Stimulated activated CD4-positive, alpha-beta T cell treated with anti-CD3 and anti-CD28 coated beads, Interleukin-15, amount 100 ng/mL, for 24 hours (primary cell): Measurements from ENCODE around the gene GABRP.
"Not testable (repeated sequence)": the region's sequence is repeated elsewhere in the genome, so short reads cannot be mapped to it uniquely, and the experiment has no call there.

Experiments
- DNase-seq: peaks from one replicate; pipeline ENCODE4 v3.0.0-alpha.2; 2020

Gene GABRP, protein sequence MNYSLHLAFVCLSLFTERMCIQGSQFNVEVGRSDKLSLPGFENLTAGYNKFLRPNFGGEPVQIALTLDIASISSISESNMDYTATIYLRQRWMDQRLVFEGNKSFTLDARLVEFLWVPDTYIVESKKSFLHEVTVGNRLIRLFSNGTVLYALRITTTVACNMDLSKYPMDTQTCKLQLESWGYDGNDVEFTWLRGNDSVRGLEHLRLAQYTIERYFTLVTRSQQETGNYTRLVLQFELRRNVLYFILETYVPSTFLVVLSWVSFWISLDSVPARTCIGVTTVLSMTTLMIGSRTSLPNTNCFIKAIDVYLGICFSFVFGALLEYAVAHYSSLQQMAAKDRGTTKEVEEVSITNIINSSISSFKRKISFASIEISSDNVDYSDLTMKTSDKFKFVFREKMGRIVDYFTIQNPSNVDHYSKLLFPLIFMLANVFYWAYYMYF

DNA sequence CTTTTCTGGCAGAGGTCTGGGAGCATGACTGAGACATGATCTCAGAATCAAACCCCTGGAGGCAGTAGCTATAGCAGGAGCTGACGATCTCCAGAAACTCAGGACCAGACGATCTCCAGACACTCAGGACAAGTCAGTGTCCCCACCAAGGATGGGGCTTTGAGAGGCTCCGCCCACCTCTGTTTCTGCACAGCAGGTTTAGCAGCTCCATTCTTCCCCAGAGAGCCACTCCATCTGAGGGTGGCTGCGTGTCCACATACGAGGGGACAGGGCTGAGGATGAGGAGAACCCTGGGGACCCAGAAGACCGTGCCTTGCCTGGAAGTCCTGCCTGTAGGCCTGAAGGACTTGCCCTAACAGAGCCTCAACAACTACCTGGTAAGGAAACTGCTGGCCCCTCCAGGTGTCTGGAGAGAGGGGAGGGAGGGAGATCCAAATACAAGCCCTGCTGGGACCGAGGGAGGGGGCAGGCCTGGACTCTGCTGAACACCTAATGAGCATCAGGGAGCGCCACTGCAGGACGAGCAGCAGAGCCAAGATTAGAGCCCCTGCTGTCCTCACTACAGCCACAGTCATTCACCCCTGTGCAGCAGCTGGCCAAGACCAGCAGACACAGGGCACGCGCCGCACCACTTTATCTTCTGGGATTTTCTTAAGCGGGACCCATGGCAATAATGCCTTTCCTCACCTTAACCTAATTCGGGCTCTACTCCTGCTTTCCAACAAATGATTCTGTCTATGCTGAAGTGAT is at the start of gene GABRP:
TSS of gene GABRP (plus strand) at position 228 of the 750 bp plus-strand sequence. CDS start 4,891 bp downstream, outside the sequence.
- DNase-seq = no peak

DNA sequence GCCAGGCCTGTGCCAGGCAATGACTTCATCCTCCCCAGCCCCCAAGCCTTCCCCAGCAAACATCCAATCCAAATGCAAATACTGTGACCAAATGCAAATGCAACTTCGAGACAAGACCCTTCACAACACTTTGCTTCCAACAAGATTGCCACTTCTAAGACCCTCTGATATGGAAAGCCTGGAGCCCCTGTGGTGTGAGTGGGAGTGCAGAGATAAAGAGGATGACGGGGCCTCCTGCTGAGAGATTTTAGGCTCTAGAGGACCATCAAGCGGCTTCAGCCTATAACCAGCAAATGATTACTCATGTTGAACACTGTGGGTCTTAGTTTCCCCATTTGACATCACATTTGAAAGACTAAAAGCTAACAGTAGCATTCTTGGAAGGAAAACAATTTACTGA is 46.6 kb upstream of the GABRP start:
- DNase-seq = no peak

DNA sequence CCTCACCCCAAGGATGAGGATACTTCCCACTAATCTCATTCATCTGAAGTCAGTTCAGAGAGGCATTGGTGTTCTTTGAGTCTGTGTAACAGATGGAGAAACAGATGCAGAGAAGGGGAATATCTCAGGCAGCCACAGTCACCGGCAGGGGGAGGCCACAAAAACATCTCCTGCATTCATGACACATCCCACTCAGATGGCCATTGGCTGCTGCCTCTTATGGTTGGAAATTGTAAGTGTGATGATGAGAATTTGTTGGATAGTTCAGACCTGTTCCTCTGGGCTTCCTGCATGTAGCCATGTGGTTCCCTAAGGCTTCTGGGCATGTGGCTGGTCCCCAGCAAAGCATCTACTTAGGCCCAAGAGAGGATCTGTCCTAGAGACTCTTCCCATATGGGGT is 45.9 kb upstream of the GABRP start:
- no peak for DNase-seq

DNA sequence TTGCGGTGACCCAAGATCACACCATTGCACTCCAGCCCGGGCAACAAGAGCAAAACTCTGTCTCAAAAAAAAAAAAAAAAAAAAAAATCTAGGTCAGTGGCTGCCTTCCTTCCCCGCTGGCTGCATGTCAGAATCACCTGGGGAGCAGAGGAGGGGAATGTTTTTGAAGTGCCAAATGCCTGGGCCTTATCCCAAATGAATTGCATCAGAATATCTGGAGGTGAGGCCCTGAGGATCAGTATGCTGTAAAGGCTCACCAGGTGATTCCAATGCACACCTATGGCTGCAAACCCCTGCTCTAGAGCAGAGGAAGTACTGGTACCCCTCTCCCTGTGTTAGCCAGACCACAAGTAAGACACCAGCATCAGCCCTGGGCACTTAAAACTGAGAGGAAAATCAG is 44.7 kb upstream of the GABRP start:
- DNase-seq = no peak

DNA sequence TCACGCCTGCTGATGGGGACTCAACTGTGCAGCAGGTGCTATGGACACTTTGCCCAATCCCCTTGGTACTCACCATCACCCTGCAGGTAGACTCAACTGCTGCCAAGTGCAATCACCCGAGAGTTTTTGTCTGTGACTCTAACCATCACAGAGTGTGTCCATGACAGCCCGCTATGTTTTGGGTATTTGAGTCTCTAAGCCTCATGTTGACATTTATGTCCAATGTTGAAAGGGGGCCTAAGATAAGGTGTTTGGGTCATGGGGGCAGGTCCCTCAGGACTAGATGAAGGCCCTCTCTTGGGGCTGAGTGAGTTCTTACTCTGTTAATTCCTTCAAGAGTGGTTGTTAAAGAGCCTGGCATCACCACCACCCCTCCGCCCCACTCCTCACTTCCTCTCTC is 44.1 kb upstream of the GABRP start:
- DNase-seq = no peak

DNA sequence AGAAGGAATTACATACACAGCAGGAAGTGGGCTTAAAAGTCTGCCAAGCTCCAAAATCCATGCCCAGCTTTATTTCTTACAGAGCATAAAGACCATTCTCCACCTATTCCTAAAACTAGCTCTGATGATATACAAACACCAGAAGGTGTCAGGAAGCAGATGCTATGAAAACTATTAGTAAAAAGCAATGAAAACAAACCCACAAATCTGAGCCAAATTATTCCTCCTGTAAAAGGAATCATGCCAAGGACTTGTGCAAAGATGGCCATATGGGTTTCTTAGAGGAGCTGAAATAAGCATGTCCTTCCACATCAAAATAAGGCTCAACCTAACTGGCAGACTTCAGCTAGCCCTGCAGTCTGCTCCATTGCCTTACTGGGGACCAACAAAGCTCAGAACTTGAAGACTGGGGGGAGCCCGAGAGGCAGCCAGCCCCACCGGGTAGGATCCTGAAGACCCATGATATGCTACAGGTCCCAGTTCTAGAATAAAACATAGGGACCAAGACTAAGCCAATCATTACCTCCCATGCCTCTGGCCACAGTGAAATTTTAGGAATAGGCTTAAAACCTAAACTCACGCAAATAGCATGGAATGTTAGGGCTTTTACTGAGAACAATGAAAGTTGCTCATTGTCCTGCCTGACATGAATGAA is 42.8 kb upstream of the GABRP start:
- no peak for DNase-seq

DNA sequence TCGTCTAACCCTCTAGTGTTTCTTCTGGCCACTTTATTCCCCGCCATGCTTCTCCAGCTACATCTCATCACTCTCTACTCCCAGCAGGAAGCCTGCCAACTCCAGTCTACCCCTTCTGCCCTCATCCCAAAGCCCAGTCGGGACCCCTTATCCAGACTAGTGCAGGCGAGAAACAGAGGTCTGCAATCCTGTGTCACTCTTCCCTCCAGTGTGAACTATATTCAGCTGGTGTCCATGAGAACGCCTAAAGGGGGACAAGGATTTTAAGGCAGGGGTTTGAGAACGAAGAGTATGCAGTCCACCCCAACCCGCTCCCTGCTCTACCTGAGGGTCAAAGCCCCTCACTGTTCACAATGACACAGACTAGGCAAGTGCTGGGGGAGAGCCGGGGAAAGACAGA is 41.7 kb upstream of the GABRP start:
- DNase-seq = no peak

DNA sequence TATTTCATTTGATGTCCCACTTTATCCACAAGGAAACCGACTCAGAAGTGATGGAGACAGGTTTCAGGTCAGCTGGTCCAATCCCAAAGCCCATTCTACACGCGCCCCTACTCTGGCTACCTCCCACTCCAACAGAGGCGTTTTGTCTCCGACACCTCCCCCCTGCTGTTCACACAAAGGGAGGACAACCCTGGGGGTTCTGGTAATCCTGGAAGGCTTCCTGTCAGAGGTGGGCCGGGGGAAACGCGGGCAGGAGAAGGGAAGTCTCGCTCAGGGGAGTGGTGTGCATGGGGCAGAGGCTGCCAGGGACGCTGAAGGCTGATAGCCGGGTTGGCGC is 39.7 kb upstream of the GABRP start:
- no peak for DNase-seq

DNA sequence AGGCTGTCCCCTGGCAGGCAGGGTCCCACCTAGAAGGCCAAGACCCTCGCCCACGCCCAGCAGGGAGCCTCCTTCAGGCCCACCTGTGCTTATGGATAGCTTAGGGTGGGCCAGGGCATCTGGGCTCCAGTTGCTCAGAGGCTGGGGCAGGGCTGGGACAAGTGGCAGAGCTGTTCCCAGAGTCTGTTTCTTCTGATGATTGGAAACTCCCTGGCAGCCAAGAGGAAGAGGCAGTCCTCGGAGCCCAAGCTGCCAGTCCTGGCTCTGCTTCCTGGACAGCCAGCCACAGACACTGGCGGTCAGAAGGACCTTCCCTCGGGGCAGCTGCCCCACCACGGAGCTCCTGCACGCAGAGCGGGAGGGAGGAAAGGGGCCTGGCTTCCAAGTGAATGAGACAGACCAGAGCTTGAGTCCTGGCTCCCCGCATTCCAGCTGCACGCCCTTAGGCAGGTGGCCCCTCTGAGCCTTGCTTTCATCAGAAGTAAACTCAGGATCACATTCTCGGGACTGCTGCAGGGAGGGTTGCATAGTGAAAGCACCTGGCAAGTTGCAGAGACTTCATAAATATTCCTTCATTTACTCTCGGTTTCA is 37.9 kb upstream of the GABRP start:
- DNase-seq = no peak

DNA sequence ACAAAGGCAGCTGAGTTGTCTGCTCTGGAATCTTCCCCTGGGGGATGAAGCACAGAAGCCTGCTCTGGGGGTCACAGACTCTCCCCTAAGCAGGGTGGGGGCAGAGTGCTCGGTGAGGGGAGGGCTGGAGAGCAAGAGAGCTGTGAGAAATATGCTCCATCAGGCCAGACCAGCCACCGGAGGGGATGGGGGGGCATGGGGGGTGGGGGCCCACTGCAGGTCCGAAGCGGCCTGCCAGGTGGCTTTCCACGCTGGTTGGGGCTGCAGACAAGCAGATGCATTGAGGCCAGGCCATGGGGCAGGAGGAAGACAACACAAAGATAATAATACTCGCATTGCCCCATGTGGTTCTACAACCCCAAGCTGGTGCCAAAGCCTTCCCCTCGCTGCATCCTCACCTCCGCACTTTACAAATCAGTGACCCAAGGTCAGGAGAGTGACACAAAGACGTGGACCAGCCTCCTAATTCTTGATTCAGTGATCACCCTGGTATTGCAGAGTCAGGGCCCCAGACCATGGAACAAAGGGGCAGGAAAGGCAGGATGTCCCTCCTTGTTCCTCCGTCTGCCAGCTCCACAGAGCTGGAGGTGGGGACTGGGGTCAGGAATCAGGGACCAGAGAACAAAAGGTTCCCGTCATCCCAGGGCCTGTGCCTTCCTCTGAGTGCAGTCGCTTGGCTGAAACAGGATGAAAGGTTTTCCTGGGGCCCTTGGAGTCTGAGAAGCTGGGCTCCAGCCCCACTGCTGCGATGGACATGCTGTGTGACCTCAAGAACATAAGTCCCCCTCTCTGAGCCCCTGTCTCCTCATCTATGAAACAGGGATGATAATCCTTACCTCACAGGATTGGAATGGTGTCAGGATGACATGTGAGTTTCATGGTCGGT is 37.2 kb upstream of the GABRP start:
- DNase-seq = no peak

DNA sequence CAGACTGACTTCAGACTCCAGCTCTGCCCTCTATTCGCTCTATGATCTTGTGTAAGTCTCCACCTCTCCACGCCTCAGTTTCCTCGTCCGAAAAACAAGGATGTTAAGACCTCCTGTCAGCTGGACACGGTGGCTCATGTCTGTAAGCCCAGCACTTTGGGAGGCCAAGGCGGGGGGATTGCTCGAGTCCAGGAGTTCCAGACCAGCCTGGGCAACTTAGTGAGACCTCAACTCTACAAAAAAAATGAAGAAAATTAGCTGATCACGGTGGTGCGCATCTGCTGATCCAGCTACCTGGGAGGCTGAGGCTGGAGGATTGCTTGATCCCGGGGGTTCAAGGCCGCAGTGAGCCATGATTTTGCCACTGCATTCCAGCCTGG is 36.6 kb upstream of the GABRP start:
- DNase-seq = no peak

DNA sequence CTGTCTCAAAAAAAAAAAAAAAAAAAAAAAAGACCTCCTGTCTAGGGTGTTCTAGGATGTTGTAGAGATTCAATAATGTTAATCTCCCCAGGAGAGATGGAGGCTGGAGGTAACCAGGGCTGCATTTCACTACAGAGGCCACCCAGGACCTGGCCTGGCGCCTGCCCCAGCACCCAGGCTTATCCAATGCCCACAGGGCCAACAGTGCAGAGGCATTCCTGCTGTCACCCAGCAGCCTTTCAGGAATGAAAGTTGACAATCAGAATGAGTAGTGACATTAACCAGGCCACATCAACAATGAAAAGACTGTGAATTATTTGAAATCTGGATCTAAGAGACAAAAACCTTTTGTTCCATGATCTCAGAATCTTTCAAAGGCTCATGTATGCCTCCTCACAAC is 36.2 kb upstream of the GABRP start:
- DNase-seq = no peak

DNA sequence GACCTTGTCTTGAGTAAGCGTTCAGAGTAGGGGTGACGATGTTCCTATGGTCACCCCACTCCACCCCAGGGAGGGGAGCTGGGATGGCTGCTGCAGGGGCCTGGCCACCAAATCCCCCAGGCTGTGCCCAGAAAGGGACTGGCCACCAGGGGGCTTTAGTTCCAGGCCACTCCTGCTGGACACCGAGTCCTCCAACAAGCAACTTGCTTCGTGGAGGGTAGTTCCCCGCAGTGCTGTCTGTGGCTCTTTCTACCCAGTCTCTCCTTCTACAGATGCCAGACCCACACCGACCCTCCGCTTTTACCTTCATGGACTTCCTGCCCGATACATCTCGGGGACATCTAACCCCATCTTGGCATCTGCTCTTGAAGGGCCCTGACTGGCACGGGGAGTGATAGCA is 35.7 kb upstream of the GABRP start:
- DNase-seq = no peak

DNA sequence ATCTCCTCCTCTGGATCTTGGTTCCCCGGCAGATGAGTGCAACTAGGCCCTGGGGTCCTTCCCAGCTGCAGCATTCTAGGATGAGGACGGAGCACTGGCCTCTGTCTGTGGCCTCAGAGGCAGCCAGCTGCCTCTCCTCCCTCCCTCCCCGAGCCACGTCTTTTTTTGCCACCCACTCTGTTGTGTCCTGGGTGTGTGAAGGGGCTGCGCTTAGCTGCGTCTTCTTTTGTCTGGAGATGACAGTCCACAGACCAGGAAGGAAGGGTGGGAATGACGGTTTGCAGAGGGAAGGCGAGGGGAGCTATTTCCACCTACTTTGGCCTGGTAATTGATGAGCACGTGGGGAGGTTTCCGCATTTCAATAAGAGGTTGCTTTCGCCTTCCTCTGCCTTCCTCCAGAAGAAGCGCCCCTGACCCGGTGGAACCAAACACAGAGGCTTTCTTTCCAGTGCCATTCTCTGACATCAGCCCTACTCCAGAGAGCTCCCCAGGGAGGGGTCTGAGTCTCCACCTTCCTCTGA is 34.5 kb upstream of the GABRP start:
- no peak for DNase-seq

DNA sequence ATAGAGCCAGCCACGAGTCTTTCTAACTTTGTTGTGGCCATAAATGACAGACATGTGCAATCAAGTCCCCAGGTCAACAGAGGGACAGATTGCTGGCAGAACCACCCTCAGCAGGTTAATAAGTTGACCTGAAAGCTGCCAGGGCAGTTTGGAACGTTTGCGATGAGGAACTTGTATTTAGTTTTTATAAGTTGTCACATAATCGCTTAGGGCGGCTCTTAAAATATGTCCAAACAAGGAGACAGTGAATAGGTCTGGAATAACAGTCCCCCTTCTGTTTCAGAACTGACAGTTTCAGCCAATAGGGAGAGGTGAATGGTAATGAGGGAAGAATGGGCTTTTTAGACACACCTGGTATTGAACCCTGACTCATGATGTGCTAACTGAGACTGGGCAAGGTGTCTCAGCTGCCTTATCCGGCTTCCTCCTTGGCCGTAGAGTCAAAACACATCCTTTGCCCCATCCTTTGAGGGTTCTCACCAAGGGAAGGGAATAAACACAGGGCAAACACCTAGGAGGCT is 33.6 kb upstream of the GABRP start:
- no peak for DNase-seq

DNA sequence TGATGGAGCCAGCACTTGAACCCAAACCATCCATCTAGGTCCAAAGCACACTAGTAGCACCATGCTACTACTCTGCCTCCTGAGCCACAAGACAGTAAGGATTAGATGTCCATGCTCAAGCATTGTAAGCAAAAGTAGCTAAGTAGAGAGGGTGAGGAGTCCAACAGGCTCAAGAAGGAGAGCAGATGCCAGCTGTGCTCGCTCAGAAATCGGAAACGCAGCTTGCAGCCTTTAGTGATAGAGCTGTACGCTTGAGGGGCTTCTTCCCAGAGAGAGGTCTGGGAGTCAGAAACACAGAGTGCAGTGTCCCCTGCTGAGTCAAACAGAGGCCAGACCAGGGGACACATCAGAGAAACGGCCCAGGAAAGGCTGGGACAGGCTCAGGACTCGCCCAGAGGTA is 32.7 kb upstream of the GABRP start:
- DNase-seq = no peak

DNA sequence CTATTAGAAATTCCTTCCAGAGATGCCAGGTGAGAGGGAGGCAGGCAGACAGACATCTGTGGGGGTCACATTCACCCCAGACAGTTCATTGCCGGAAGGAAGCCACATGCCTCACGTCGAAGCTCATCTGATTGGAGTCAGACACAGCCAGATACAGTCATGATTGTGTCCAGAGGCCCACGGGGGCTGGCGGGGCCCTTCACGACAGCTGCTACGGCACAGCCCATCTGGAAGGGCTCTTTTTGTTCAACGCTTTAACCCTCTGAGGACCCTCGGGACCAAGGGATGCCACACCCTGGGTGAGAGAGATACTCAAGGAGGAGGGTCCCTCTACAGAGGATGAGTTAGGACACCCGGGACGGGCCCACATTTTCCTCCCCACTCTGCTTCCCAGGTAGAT is 31.9 kb upstream of the GABRP start:
- DNase-seq = no peak

DNA sequence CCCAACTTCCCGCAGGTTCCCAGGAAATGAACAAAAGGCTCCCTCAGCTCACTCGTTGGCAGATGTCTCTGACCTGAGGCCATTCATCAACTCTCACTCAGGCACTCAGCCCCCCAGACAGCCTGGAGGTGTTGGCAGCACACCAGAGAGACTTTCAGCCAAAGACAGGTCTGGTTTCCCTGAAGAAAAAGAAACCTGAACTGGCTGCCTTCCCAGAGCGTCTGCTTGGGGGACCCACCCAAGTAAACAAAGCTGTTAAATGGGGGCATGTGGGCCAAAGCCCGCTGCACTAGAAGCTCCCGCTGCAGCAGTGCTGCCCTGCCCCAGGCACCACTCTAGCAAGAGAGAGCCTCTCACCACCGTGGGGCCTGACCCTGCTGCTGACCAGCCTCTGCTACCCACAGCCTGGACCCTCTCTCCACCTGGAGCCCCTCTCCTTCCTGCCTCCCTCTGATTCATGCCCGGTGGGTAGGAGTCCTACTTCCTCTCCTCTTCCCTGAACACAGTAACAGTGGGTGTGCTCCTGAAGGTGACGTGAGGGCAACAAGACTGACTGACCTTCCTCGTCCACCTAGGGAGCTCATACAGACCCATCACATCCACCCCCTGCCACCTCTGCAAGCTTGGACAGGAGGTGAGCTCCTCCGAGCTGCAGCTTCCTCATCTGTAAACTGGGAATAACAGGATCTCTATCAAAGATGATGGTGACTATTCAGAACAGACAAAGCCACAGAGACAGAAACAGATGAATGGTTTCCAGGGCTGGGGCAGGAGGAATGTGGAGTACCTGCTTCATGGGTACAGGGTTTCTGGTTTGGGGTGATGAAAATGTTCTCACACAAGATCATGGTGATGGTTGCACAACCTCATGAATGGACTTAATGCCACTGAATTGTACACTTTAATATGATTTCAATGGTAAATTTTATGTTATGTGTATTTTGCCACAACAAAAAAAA is 31.0 kb upstream of the GABRP start:
- DNase-seq = no peak

DNA sequence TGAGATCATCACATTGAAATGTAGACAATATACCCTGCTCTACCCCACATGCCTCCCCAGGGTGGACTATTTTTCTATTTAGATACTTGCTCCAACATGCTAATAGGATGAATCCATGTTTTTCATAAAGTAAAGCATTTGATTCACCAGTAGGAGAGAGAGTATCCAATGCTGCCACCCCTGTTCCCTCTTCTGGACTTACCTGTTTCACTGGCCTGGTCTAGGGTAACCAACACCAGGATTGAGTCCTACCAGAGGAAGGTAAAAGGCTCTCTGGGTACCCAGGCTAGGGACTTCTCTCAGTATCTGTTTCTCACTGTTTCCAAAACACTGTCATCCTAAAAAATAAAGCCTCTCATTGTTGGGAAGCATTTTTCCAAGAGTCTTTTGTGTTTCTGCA is 30.2 kb upstream of the GABRP start:
- DNase-seq = no peak

DNA sequence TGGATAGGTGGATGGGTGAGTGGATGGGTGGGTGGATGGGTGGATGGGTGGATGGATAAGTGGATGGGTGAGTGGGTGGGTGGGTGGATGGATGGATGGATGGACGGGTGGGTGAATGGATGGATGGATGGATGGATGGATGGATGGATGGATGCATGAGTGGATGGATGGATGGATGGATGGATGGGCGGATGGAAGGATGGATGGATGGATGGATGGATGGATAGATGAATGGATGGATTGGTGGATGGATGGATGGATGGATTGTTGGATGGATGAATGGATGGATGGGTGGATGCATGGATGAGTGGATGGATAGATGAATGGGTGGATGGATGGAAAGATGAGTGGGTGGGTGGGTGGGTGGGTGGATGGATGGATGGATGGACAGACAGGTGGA is 29.0 kb upstream of the GABRP start:
- DNase-seq = not testable (repeated sequence)
